ENCODE measurements around the gene KDM3B.

DNA sequence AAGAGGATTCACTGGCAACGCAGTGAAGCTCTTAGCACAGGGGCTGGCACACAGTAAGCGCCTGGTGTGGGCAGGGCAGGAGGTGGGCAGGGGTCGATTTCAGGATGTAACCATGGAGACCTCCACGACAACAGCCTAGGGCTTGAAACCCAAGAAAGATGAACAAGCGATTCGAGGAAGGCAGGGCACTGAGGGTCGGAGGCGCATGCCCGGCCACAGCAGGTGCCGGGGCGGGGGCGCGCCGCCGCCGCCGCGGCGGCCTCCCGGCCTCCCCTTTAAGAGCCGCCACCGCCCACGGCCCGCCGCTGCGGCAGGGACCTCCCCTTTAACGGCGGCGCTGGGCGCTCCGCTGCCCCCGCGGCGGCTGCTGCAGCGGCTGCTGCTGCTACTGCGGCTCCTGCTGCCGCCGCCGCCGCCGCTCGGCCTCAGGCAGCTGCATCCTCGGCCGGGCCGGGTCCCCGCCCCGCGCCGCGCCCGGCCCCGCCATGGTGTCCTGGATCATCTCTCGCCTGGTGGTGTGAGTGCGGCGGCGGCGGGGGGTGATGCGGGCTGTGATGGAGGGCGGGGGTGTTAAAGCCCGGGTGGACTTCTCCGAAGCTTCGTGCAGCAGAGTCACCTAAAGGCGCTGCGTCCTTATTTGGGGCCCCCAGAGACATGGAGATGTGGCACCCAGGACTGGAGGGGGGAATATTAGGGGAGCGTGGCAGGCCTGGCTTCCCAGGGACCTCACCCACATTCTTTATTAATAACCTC, 86.4 kb downstream of the KDM3B start, which contains the start of gene REEP2:
- TF ChIP-seq, protein P1, sequence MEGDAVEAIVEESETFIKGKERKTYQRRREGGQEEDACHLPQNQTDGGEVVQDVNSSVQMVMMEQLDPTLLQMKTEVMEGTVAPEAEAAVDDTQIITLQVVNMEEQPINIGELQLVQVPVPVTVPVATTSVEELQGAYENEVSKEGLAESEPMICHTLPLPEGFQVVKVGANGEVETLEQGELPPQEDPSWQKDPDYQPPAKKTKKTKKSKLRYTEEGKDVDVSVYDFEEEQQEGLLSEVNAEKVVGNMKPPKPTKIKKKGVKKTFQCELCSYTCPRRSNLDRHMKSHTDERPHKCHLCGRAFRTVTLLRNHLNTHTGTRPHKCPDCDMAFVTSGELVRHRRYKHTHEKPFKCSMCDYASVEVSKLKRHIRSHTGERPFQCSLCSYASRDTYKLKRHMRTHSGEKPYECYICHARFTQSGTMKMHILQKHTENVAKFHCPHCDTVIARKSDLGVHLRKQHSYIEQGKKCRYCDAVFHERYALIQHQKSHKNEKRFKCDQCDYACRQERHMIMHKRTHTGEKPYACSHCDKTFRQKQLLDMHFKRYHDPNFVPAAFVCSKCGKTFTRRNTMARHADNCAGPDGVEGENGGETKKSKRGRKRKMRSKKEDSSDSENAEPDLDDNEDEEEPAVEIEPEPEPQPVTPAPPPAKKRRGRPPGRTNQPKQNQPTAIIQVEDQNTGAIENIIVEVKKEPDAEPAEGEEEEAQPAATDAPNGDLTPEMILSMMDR (IDR thresholded peaks at IDR 0.05), result peak in 2 of 7 experiments; percentile 2 to 20
- TF ChIP-seq POLR2A (IDR thresholded peaks at IDR 0.05), result no peak
